Stimulated activated CD8-positive, alpha-beta memory T cell treated with anti-CD3 and anti-CD28 coated beads, Interleukin-4, amount 100 ng/mL, for 4 hours (primary cell): ENCODE measurements around the gene PIK3CD.
"Not testable (repeated sequence)": the region's sequence is repeated elsewhere in the genome, so short reads cannot be mapped to it uniquely, and the experiment has no call there.

Experiments
- DNase-seq, 2 donors: peaks; one replicate each; pipeline ENCODE4 v3.0.0-alpha.2; 2020; ENCODE audit warnings: low read depth in 2 of 2, low spot score in 1 of 2

The PIK3CD gene

DNA sequence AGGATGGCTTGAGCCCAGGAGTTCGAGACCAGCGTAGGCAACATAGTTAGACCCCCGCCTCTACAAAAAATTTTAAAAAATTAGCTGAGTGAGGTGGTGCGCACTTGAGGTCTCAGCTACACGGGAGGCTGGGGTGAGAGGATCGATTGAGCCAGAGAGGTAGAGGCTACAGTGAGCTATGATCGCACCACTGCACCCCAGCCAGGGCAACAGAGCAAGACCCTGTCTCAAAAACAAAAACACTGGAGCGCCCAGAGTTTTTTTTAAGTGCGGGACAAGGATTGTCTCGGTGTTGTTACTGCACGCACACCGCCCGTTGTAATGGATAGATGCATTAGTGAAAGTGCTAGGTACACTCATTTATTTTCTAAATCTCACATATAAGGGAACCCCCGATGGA lies 37.1 kb downstream of the PIK3CD start:
- no peak for DNase-seq

DNA sequence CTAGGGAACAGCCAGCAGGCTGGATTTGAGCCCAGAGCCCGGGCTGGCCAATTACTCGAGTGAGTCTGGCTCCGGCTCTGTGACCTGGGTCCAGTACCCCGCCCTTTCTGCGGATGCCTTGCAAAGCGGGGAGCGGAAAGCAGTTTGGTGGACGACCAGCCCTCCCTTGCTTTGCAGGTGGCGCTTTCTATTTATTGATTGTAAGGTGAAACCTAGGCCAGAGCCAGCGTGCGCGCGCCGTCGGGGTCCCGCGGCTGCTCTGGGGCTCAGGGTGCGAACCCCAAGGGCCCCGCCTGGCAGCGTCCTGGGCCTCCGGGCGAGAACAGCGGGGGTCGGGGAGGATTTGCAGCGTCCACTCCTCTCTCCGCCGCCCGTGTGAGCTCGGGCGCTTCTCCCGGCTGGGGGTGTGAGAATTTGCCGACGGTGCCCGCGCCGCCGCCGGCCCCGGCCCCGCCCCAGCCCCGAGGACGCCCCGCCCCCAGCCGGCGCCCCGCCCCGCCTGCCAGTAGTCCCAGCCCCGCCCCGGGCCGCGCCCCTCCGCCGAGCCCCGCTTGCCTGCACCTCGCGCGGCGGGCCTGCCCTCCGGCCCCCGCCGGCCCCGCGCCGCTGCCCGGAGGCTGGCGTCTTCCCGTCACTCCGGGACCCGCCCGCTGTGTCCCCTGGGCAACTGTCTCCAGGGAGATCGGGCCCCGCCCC lies 37.6 kb downstream of the PIK3CD start:
- DNase-seq, result peak; percentile 60 to 63

DNA sequence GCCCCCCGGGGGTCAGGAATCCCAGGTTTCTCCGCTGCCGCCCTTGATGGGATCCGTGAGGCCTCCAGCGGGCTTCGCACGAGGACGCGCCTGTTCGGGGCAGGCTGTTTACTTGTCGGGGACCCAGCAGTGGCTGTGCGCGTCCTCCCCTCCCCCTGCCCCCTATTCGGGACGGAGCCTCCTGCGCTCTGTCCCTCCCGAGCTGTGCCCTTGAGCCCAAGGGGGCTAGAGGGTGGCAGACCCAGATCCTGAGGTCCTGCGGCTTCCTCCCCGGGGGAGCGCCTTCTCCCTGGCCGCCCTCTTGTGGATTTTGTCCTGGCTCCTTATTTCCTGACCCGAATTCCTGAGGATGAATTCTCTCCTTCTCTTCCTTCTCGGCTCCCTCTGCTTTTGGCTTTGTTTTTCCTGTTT lies 38.4 kb downstream of the PIK3CD start:
- DNase-seq, result no peak

DNA sequence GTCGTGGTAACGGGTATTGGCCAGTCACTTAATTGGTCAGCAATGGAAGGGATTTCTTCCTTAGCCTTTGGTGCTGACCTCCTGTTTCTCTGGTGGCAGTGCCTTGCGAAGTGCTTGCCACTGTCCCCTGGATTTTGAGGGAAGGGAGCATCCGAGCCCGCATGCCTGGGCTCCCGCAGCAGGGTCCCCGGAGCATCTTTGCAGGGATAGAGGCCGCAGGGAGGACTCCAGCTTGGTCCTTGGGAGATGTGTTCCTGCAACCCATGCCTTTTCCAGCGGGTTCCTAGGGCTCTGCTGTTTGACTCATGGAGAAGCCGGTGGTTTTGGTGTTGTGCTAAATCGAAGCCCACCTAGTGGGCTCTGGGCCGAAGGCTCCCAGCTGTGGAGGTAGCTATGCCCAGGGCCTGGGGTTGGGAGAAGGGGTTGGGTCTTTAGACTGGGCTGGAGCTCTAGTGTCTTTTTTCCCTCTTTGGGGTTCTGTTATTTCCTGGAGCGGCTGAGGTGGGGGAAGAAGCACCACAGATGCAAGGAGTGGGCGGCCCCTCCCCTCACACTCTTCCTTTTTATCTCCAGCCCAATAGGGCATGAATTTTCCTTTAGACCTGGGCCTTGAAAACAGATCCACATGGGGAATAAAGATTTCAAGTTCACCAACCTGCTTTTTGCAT lies 39.0 kb downstream of the PIK3CD start:
- DNase-seq, result no peak

DNA sequence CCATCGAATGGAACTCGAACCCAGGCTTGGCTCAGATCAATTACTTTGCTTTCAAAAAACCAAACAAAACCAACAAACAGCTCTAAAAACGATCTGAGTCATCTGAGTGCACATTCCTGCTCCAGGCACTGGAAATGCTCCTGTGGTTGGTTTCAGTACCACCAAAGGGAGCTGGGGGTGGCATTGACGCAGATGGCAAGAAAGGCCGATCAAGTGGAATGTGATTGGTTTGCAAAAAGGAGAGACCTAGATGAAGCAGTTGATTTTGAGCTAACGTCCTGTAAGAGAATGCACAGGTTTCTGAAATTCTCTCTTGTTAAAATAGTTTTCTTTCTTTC lies 39.5 kb downstream of the PIK3CD start:
- no peak for DNase-seq

DNA sequence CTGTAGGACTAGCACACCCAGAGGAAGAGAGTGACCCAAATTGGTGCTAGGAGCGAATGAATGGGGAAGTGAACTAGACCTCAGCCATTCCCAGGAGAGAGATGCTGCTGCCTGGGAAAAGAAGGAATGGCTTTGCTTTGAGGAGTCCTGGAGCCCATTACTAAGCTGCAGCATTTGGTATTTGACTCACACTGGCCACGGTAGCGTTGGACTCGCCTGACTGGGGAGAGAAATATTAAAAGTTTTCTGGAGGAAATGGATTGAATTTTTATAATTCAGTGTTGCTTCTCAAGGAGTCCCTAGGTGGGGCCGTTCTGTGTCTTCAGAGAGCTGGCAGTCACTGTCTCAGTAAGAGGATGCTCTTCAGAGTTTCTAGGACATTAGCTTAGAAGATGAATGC lies 40.2 kb downstream of the PIK3CD start:
- DNase-seq, result no peak

DNA sequence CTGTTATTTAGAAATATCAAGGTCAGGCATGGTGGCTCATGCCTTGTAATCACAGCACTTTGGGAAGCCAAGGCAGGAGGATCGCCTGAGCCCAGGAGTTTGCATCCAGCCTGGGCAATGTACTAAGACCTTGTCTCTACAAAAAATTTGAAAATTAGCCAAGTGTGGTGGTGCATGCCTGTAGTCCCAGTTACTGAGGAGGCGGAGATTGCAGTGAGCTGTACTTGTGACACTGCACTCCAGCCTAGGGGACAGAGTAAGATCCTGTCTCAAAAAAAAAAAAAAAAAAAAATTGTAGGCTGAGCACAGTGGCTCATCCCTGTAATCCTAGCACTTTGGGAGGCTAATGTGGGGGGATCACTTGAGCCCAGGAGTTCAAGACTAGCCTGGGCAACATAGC lies 45.3 kb downstream of the PIK3CD start:
- no peak for DNase-seq

DNA sequence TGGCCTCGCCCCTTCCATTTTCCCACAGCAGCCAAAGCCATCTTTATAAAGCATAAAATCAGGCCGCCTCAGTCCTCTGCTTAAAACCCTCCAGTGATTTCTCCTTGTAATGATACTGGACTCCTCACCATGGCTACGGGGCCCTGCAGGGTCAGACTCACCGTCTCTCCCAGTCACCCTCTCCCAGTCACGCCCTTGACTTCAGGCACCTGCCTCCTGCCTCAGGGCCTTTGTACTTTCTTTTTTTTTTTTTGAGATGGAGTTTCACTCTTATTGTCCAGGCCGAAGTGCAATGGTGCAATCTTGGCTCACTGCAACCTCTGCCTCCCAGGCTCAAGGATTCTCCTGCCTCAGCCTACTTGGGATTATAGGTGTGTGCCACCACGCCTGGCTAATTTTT lies 47.8 kb downstream of the PIK3CD start:
- no peak for DNase-seq

DNA sequence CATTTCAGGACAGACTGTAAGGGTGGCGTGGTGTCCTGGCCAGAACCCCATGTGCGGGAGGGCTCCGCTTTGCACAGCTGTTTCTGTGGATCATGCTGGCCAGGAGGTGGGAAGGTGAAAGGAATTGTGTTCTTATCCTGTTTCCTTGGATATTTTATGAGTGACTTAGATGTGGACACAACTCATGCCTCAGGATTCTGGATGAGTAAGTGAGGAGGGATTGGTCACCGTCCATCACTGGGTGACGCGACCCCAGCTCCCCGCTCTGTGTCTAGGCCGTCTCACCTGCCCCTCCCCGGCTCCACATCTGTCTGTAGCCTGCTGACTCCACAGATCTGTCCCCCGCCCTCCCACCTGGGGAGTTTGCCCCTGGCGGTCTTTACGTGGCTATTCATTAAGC lies 48.8 kb downstream of the PIK3CD start:
- DNase-seq, result no peak

DNA sequence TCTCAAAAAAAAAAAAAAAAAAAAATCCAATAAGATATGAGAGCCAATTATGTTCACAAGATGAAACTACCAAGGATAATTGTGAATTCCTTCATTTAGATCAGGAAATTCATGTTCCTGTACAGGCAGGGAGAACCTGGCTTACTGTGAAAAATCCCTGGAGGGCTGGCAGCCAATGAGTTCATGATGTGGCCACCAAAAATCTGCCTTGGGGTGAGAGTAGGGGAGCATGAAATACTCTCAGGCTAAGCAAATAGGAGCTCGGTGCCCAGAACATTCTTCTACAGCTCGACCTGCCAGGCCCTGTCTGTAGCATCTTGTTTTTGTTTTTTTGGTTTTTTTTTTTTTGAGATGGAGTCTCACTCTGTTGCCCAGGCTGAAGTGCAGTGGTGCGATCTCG lies 50.1 kb downstream of the PIK3CD start:
- DNase-seq, result no peak

DNA sequence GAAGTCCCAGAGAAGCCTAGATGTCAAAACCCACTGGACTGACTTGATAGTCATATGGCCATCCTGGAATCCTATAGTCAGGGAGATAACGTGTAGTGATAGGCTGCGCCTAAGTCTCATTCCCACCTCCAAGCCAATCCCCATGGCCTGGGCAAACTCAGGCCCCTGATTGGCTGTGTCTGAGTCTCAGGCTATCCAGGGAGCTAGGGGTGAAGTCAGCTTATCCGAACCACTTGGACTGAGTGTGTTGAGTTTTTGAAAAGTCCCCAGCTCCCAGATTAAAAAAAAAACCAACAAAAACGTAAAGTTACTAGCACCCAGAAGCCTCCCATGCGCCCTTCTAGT lies 51.6 kb downstream of the PIK3CD start:
- no peak for DNase-seq

DNA sequence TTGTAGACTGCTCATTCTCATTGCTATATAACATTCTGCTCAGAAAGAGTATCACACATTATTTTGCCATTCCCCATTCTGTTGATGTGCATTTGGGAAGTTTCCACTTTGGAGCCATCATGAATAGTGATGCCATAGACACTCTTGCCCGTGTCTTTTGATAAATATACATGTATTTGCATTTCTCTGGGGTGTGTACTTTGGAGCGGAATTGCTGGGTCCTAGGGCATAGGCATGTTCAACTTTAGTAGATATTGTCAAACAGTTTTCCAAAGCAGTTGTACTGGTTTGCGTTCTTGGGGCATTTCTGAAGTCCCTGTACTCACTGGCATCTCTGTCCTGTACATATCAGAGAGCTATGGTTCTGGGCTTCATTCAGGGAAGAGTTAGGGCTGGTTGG lies 52.1 kb downstream of the PIK3CD start:
- no peak for DNase-seq

DNA sequence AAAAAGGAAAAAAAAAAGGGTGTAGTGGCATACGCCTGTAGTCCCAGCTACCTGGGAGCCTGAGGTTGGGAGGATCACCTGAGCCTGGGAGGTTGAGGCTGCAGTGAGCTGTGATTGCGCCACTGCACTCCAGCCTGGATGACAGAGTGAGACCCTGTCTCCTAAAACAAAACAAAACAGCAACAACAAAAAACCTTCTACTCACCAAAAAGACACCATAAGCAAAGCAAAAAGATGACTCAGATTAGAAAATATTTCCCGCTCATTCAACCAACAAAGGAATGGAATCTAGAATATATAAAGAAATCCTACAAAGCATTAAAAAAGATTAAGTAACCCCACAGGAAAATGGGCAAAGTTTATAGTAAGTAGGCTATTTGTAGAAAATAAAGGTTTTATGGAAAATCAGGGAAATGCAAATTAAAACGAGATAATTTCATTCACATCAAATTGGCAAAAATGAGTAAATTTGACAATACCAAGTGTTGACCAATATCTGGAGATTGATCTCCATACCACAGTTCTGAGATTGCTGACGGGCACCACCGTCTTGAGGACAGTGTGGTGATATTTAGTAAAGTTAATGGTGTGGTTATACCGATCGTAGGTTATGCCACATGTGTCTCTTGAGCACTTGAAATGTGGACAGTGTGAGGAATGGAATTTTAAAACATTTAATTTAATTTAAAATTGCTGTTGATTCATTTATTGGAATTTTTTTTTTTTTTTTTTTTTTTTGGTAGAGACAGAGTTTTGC lies 54.0 kb downstream of the PIK3CD start:
- no peak for DNase-seq

DNA sequence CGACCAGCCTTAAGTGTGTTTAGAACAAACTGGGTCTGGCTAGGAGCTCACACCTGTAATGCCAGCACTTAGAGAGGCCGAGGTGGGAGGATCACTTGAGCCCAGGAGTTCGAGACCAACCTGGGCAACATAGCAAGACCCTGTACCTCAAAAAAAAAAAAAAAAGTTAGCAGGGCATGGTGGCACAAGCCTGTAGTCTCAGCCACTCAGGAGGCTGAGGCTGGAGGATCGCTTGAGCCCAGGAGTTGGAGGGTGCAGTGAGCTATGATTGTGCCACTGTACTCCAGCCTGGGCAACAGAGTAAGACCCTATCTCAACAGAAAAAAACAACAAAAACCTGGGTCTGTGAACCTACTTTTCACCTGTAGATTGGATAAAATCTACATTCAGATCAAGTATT lies 54.6 kb downstream of the PIK3CD start:
- DNase-seq, result no peak

DNA sequence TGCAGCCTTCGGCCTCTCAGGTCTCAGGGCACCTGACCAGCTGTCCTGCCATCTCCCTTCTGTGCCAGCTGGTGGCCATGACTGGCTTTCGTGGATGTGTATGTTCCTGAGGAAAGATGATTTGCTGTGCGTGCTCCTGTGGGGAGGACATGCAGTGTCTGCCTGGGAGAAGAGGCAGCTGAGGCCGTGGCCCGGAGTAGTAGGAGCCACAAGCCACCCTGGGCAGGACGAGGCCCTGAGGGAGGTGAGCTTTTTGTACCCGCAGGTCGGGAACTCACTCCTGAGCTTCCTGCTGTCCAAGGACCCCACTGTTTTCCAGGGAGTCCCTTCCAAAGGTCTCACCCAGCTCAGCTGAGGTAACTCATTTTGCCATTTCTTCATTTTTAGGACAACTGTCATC lies 58.5 kb downstream of the PIK3CD start:
- no peak for DNase-seq

DNA sequence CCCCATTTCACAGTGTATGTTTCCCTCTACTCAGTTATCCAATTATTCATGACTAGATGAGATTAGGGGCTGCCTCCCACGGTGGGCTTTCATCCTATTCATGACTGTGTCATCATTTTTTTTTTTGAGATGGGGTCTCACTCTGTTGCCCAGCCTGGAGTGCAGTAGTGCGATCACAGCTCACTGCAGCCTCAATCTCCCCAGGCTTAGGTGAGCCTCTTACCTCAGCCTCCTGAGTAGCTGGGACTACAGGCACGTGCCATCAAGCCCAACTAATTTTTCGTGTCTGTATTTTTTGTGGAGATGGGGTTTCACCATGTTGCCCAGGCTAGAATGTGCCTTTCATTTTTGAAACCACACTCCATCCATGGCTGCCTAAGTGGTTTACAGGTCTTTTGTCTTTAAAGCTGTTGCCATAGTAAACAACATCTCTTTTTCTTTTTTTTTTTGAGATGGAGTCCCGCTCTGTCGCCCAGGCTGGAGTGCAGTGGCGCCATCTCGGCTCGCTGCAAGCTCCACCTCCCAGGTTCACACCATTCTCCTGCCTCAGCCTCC lies 60.0 kb downstream of the PIK3CD start:
- no peak for DNase-seq

DNA sequence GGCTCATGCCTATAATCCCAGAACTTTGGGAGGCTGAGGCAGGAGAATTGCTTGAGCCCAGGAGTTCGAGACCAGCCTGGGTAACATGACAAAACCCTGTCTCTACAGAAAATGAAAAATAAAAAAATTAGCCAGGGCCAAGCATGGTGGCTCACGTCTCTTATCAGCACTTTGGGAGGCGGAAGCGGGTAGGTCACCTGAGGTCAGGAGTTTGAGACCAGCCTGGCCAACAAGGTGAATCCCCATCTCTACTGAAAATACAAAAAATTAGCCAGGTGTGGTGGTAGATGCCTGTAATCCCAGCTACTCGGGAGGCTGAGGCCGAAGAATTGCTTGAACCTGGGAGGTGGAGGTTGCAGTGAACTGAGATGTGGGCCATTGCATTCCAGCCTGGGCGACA lies 61.2 kb downstream of the PIK3CD start:
- DNase-seq, result not testable (repeated sequence)

DNA sequence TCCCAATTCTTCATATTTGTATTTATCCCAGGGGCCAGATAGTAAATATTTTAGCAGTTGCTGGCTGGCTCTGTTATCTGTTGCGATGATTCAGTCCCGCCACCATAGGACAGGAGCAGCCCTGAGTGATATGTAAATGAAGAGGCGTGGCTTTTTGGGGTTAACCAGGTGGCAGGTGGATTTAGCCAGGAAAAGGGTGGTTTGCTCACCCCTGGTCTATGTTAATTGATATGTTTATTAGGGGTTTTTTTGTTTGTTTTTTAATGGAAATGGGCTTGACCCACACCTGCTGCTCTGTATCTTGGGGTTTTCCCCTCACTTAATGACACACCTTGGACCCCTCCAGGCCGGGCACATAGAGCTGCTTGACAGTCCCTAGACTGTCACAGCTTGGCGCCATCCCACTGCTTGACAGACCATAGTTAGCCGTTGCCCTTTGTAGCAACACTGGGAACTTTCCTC lies 62.8 kb downstream of the PIK3CD start:
- no peak for DNase-seq

DNA sequence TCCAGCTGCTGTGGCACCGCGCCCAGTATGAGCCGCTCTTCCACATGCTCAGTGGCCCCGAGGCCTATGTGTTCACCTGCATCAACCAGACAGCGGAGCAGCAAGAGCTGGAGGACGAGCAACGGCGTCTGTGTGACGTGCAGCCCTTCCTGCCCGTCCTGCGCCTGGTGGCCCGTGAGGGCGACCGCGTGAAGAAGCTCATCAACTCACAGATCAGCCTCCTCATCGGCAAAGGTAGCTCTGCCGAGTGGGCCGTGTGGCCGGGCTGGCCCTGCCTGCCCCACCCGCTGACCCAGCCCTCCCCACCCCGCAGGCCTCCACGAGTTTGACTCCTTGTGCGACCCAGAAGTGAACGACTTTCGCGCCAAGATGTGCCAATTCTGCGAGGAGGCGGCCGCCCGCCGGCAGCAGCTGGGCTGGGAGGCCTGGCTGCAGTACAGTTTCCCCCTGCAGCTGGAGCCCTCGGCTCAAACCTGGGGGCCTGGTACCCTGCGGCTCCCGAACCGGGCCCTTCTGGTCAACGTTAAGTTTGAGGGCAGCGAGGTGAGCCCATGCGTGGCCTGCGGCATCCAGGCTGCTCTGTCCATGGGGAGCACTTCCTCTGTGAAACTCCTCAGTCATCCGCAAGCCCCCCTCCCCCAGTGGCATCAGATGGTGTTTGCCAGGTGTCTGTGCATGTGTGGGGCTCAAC lies 64.2 kb downstream of the PIK3CD start:
- no peak for DNase-seq

DNA sequence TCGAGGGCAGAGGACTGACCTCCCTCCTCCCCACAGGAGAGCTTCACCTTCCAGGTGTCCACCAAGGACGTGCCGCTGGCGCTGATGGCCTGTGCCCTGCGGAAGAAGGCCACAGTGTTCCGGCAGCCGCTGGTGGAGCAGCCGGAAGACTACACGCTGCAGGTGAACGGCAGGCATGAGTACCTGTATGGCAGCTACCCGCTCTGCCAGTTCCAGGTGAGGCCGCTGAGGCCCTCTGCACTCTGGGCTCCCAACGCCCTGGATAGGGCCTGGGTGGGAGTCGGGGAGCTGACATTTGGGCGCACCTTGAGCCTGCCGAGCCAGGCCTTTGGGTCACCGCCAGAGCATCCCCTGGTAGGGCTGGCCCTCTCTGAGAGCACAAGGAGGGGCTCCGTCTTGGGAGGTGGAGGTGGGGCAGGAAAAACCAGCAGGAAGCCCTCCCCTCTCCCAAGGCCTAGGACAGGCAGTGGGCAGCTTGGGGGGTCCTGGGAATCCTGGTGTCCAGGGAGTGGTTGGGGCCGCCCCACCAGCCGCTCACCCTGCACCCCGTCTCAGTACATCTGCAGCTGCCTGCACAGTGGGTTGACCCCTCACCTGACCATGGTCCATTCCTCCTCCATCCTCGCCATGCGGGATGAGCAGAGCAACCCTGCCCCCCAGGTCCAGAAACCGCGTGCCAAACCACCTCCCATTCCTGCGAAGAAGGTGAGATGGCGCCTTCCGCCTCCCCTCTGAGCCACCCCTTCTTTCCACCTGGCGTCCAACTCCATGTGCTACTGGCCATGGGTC lies 65.1 kb downstream of the PIK3CD start:
- DNase-seq, result no peak
